B cell (primary cell): ENCODE results near the gene BIK. TPM values are rescaled to one million over a fixed set of nuclear protein-coding genes. Genes with fewer than 3 reads are reported as not detected.

Source experiments
- ATAC-seq: fragments of 200-7000 bp; cut with Tn5 transposase; one replicate; pipeline ENCODE4 v1.10.0; 2021; ENCODE audit warnings: low read depth, mild to moderate bottlenecking, moderate number of reproducible peaks, moderate library complexity
- CTCF ChIA-PET: fragments of 350-600 bp; sonication (Branson Sonifier 250); formaldehyde crosslinking; loops from one replicate; lab custom pipeline; 2021; ENCODE audit warnings: antibody characterized with exemption, inconsistent platforms; lab: Charles Lee
- POLR2A ChIA-PET: fragments of 350-600 bp; sonication (Branson Sonifier 250); formaldehyde crosslinking; loops from one replicate; lab custom pipeline; 2021; ENCODE audit warnings: antibody characterized with exemption; lab: Charles Lee
- DNase-seq: peaks from one replicate; pipeline ENCODE4 v3.0.0; 2013
- H2AFZ ChIP-seq: 2 replicates; pipeline ENCODE4 v1.6.1; 2012; ENCODE audit warnings: mild to moderate bottlenecking, low read depth, low read length; ENCODE audit not compliant: insufficient read depth, poor library complexity, severe bottlenecking
- H3K27ac ChIP-seq, 2 donors: 1 replicate in 1 of 2; 2 replicates in 1 of 2; pipeline ENCODE4 v1.5.1; 2012 to 2013; ENCODE audit warnings: low read length in 2 of 2, mild to moderate bottlenecking in 2 of 2, moderate library complexity in 1 of 2
- H3K27me3 ChIP-seq, 4 experiments: fragments of 200-600 bp in 1 of 4; sonication (generic) in 1 of 4; replicated peaks in 1 of 4; 1 replicate in 2 of 4; 2 replicates in 2 of 4; pipeline versions ENCODE4 v1.6.1 to v1.7.0; 2013 to 2016; ENCODE audit warnings: low read length in 3 of 4, mild to moderate bottlenecking in 2 of 4, mixed read lengths in 1 of 4, moderate library complexity in 1 of 4; ENCODE audit not compliant: insufficient read depth in 4 of 4, control insufficient read depth in 3 of 4; ENCODE audit errors: control extremely low read depth in 1 of 4
- H3K36me3 ChIP-seq, 2 experiments: replicated peaks in 1 of 2; 1 replicate in 1 of 2; 2 replicates in 1 of 2; pipeline versions ENCODE4 v1.6.1 to v1.7.1; 2013; ENCODE audit warnings: low read length in 1 of 2; ENCODE audit not compliant: insufficient read depth in 2 of 2, control insufficient read depth in 1 of 2; ENCODE audit errors: control extremely low read depth in 1 of 2, extremely low read depth in 1 of 2
- H3K4me1 ChIP-seq, 2 donors: fragments of 200-600 bp in 1 of 2; sonication (generic) in 1 of 2; 1 replicate in 1 of 2; 2 replicates in 1 of 2; pipeline versions ENCODE4 v1.5.1 to v1.6.1; 2013 to 2017; ENCODE audit warnings: low read length in 2 of 2; ENCODE audit not compliant: control insufficient read depth in 2 of 2, insufficient read depth in 2 of 2
- H3K4me2 ChIP-seq: replicated peaks from 2 replicates; pipeline ENCODE3; 2012; ENCODE audit warnings: mild to moderate bottlenecking, low read depth, low read length; ENCODE audit not compliant: poor library complexity, severe bottlenecking
- H3K4me3 ChIP-seq, 5 experiments: fragments of 200-600 bp in 1 of 5; sonication (generic) in 1 of 5; 1 replicate in 3 of 5; 2 replicates in 2 of 5; pipeline versions ENCODE4 v1.5.1 to v1.7.0; 2011 to 2016; ENCODE audit warnings: low read length in 4 of 5, mild to moderate bottlenecking in 4 of 5, low read depth in 2 of 5, control low read depth in 1 of 5, moderate library complexity in 1 of 5; ENCODE audit not compliant: insufficient read depth in 1 of 5; ENCODE audit errors: control extremely low read depth in 1 of 5, extremely low read depth in 1 of 5
- H3K79me2 ChIP-seq: fragments of 200-600 bp; sonication (generic); one replicate; pipeline ENCODE4 v1.6.0; 2016; ENCODE audit warnings: low read length; ENCODE audit not compliant: control insufficient read depth, insufficient read depth
- H3K9ac ChIP-seq: fragments of 200-600 bp; sonication (generic); 2 replicates; pipeline ENCODE4 v1.6.1; 2017; ENCODE audit warnings: mild to moderate bottlenecking, low read length, moderate library complexity
- H3K9me3 ChIP-seq, 3 donors: one replicate each; pipeline versions ENCODE4 v1.6.1 to v1.7.1; 2013; ENCODE audit warnings: low read length in 2 of 3; ENCODE audit not compliant: control insufficient read depth in 2 of 3, insufficient read depth in 1 of 3; ENCODE audit errors: control extremely low read depth in 1 of 3
- H4K20me1 ChIP-seq: 2 replicates; pipeline ENCODE4 v1.6.0; 2012; ENCODE audit warnings: mild to moderate bottlenecking, low read length; ENCODE audit not compliant: insufficient read depth, control insufficient read depth, poor library complexity, severe bottlenecking
- H3K27ac Mint-ChIP-seq: one replicate; pipeline ENCODE4 v1.8.0; 2021; ENCODE audit warnings: mixed read lengths
- H3K27me3 Mint-ChIP-seq: one replicate; pipeline ENCODE4 v1.8.0; 2021; ENCODE audit warnings: mixed read lengths
- H3K4me1 Mint-ChIP-seq: one replicate; pipeline ENCODE4 v1.8.0; 2021; ENCODE audit warnings: mixed read lengths
- H3K4me3 Mint-ChIP-seq: one replicate; pipeline ENCODE4 v1.8.0; 2021; ENCODE audit warnings: mixed read lengths
- H3K9me3 Mint-ChIP-seq: one replicate; pipeline ENCODE4 v1.8.0; 2022; ENCODE audit warnings: mixed read lengths; ENCODE audit not compliant: insufficient read depth
- EZH2 ChIP-seq: IDR thresholded peaks from 2 replicates; pipeline ENCODE4 v1.6.1; 2012; ENCODE audit warnings: borderline replicate concordance, low read depth, mild to moderate bottlenecking, moderate library complexity, low read length; ENCODE audit not compliant: insufficient read depth, poor library complexity, severe bottlenecking
- WGBS: methylation state at CpG from one replicate; pipeline ENCODE4 v1.1.5; 2013; ENCODE audit warnings: missing lambda C conversion rate; ENCODE audit not compliant: insufficient coverage; 5-methylcytosine and 5-hydroxymethylcytosine counted together
- intact Hi-C: fragments of 100-400 bp; cut with micrococcal nuclease; formaldehyde crosslinking; loops from one replicate; pipeline ENCODE4 v1.10.0; 2022
- polyA plus RNA-seq: library from polyadenylated mRNA; depleted of rRNA; stranded (reverse); fragments of >200 nt; gene quantifications from 2 replicates; pipeline ENCODE4 v1.2.3, GENCODE V29; 2012
- total RNA-seq, 2 donors: library from RNA; stranded (reverse); fragments of 120-200 nt in 1 of 2; gene quantifications; 1 replicate in 1 of 2; 2 replicates in 1 of 2; pipeline versions ENCODE4 v1.2.3 to v1.2.4, GENCODE V29; 2013 to 2022
- TF ChIP-seq, protein P1 (sequence below): fragments of 200-600 bp; IDR thresholded peaks from one replicate; pipeline ENCODE4 v1.8.0; 2022; ENCODE audit warnings: antibody characterized with exemption, mild to moderate bottlenecking

BIK gene
- total and polyA plus RNA-seq, 2 donors (not counting 1 experiment from before 2014, with no cell fraction given) = 1.3 to 2.7 TPM

- Histone ChIP-seq H3K4me3 (no peak overlapping the region), H3K4me2 (no peak overlapping the region), H3K79me2 (peaks cover 5% of the 10 kb centered on the region), H3K9ac (no peak overlapping the region), H3K27ac (no peak overlapping the region), H3K4me1 (peaks cover 24 to 38% of the 10 kb centered on the region in 2 donors), H2AFZ (no peak overlapping the region), H3K9me3 (peaks cover 0 to 12% (median 0%) of the 10 kb centered on the region in 3 donors), H4K20me1 (peaks cover 41% of the 10 kb centered on the region), H3K36me3 (peaks cover 4 to 28% of the 10 kb centered on the region in 2 experiments), H3K27me3 (peaks cover 0 to 30% (median 11%) of the 10 kb centered on the region in 4 experiments)
- TF ChIP-seq, protein P1, sequence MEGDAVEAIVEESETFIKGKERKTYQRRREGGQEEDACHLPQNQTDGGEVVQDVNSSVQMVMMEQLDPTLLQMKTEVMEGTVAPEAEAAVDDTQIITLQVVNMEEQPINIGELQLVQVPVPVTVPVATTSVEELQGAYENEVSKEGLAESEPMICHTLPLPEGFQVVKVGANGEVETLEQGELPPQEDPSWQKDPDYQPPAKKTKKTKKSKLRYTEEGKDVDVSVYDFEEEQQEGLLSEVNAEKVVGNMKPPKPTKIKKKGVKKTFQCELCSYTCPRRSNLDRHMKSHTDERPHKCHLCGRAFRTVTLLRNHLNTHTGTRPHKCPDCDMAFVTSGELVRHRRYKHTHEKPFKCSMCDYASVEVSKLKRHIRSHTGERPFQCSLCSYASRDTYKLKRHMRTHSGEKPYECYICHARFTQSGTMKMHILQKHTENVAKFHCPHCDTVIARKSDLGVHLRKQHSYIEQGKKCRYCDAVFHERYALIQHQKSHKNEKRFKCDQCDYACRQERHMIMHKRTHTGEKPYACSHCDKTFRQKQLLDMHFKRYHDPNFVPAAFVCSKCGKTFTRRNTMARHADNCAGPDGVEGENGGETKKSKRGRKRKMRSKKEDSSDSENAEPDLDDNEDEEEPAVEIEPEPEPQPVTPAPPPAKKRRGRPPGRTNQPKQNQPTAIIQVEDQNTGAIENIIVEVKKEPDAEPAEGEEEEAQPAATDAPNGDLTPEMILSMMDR = no peak
- TF ChIP-seq EZH2 = no peak
- H3K27ac Mint-ChIP-seq = no peak overlapping the region
- H3K4me1 Mint-ChIP-seq = peaks cover 13% of the 10 kb centered on the region
- 100% methylated on average over 13 of the region's 17 CpGs for WGBS
- H3K9me3 Mint-ChIP-seq = no peaks in the 10 kb centered on the region
- no peaks in the 10 kb centered on the region for H3K27me3 Mint-ChIP-seq
- H3K4me3 Mint-ChIP-seq = no peak overlapping the region
- ChIA-PET CTCF (interaction anchor here (1.2 kb wide), 1 partner anchor 11 kb away, joined by 5 read pairs; the partner anchor contains the start of gene MCAT), POLR2A (no interaction called here)
- intact Hi-C loops = loop anchor here (10.0 kb wide), 1 partner anchor 267 kb away; no protein-coding TSS in a partner anchor
- no peak for DNase-seq
- ATAC-seq = no peak
Measured at GRCh38 chr22:43131773-43132501, 21.4 kb downstream of the BIK start.

GRCh38 chr22:43133401-43133800 is 22.9 kb downstream of the BIK start:
- H3K4me3 Mint-ChIP-seq = no peak overlapping the region
- Histone ChIP-seq H3K4me1 (peaks cover 15 to 26% of the 10 kb centered on the region in 2 donors), H3K36me3 (peaks cover 9 to 39% of the 10 kb centered on the region in 2 experiments), H3K4me2 (no peak overlapping the region), H2AFZ (no peak overlapping the region), H3K27me3 (peaks cover 0 to 15% (median 6%) of the 10 kb centered on the region in 4 experiments), H3K9me3 (peaks cover 0 to 6% (median 0%) of the 10 kb centered on the region in 3 donors), H3K79me2 (peaks cover 5% of the 10 kb centered on the region), H3K9ac (no peak overlapping the region), H3K27ac (no peak overlapping the region), H4K20me1 (peaks cover 40% of the 10 kb centered on the region), H3K4me3 (no peak overlapping the region)
- ChIA-PET CTCF (interaction anchor here (0.7 to 1.7 kb wide), 4 partner anchors 9 to 326 kb away, joined by 3 to 5 read pairs (median 4); partner anchors contain the start of genes BIK and MCAT), POLR2A (interaction anchor here (0.7 kb wide), 1 partner anchor 25 kb away, joined by 3 read pairs; no protein-coding TSS in a partner anchor)
- intact Hi-C loops = loop anchor here (10.0 kb wide), 1 partner anchor 269 kb away; no protein-coding TSS in a partner anchor
- TF ChIP-seq EZH2 = no peak
- TF ChIP-seq, protein P1 = no peak
- no peaks in the 10 kb centered on the region for H3K27me3 Mint-ChIP-seq
- ATAC-seq (no peak), DNase-seq (no peak)
- no peaks in the 10 kb centered on the region for H3K9me3 Mint-ChIP-seq
- peaks cover 11% of the 10 kb centered on the region for H3K4me1 Mint-ChIP-seq
- WGBS = 90% methylated on average over 8 of the region's 9 CpGs
- no peak overlapping the region for H3K27ac Mint-ChIP-seq
